Caki2 (cell line): ENCODE results near the gene TGM5. TPM values are rescaled to one million over a fixed set of nuclear protein-coding genes. Genes with fewer than 3 reads are reported as not detected.
A peak's percentile ranks its signal among the peaks of the same experiment; 100 is the strongest.
"Not testable (repeated sequence)": the region's sequence is repeated elsewhere in the genome, so short reads cannot be mapped to it uniquely, and the experiment has no call there.

Experiments
- DNase-seq: peaks from one replicate; pipeline ENCODE4 v3.0.0-alpha.2; 2015; ENCODE audit warnings: low read depth
- in situ Hi-C: cut with HindIII; loops from 2 replicates; pipeline ENCODE4 v1.10.0; 2016; ENCODE audit warnings: low sequenced_read_pairs, low pct_unique_long_range_greater_than_20kb, mixed read lengths
- total RNA-seq: library from RNA; depleted of rRNA; stranded (reverse); fragments of >200 nt; shearing (Covaris generic); gene quantifications from 2 replicates; pipeline ENCODE4 v1.2.3, GENCODE V29; 2014; ENCODE audit warnings: low replicate concordance; rRNA removed

TGM5 gene
- not detected in 2 replicates for total RNA-seq

GRCh38 chr15:43266834-43267233, at the start of gene TGM5:
Gene TGM5 (minus strand): TSS chr15:43266928. CDS start chr15:43266849, 79 bp downstream.
- DNase-seq, result peak; percentile 58
- in situ Hi-C loops, result no loop called here

GRCh38 chr15:43314171-43314570, 47.4 kb upstream of the TGM5 start:
- in situ Hi-C loops, result no loop called here
- DNase-seq, result peak; percentile 10

- no peak for DNase-seq
- in situ Hi-C loops, result no loop called here
These were observed 45.6 kb upstream of the TGM5 start for GRCh38 chr15:43312378-43312777.

- DNase-seq, result no peak
- in situ Hi-C loops, result no loop called here
These were observed 35.6 kb upstream of the TGM5 start, which contains the start of gene TGM7 for GRCh38 chr15:43302205-43302817. Gene TGM7 (minus strand): TSS chr15:43302255.

GRCh38 chr15:43299884-43300283, 33.2 kb upstream of the TGM5 start:
- in situ Hi-C loops, result no loop called here
- DNase-seq, result no peak

GRCh38 chr15:43299411-43299810, 32.7 kb upstream of the TGM5 start:
- in situ Hi-C loops, result no loop called here
- no peak for DNase-seq

- in situ Hi-C loops, result no loop called here
- no peak for DNase-seq
These were observed 27.5 kb upstream of the TGM5 start for GRCh38 chr15:43294091-43294706.

GRCh38 chr15:43293432-43293831, 26.7 kb upstream of the TGM5 start:
- no peak for DNase-seq
- in situ Hi-C loops, result no loop called here

GRCh38 chr15:43292375-43293078, 25.8 kb upstream of the TGM5 start:
- in situ Hi-C loops, result no loop called here
- DNase-seq, result no peak

- DNase-seq, in situ Hi-C loops: not testable (repeated sequence)
These were observed 22.9 kb upstream of the TGM5 start for GRCh38 chr15:43289656-43290055.

- no peak for DNase-seq
- in situ Hi-C loops, result no loop called here
These were observed 20.5 kb upstream of the TGM5 start for GRCh38 chr15:43287254-43287653.

GRCh38 chr15:43286074-43286473, 19.3 kb upstream of the TGM5 start:
- no peak for DNase-seq
- in situ Hi-C loops, result no loop called here

GRCh38 chr15:43285609-43286037, 18.9 kb upstream of the TGM5 start:
- peak; percentile 57 for DNase-seq
- in situ Hi-C loops, result no loop called here

- DNase-seq, result no peak
- in situ Hi-C loops, result no loop called here
These were observed 16.8 kb upstream of the TGM5 start for GRCh38 chr15:43283526-43283925.

GRCh38 chr15:43281926-43282602, 15.3 kb upstream of the TGM5 start:
- in situ Hi-C loops, result no loop called here
- DNase-seq, result no peak

GRCh38 chr15:43280996-43281395, 14.3 kb upstream of the TGM5 start:
- in situ Hi-C loops, result no loop called here
- no peak for DNase-seq

- in situ Hi-C loops, result no loop called here
- no peak for DNase-seq
These were observed 12.8 kb upstream of the TGM5 start for GRCh38 chr15:43279496-43279895.

- in situ Hi-C loops, result no loop called here
- no peak for DNase-seq
These were observed 12.1 kb upstream of the TGM5 start for GRCh38 chr15:43278869-43279268.

GRCh38 chr15:43277901-43278300, 11.2 kb upstream of the TGM5 start:
- no peak for DNase-seq
- in situ Hi-C loops, result no loop called here
